Parietal lobe (tissue), 1 donor: ENCODE results near the gene NXPH3. TPM values are rescaled to one million over a fixed set of nuclear protein-coding genes. Genes with fewer than 3 reads are reported as not detected.

Experiments
- total RNA-seq: library from RNA; depleted of rRNA; stranded (reverse); fragments of >200 nt; gene quantifications from one replicate; pipeline ENCODE4 v1.2.3, GENCODE V29; 2014

Gene NXPH3
- total RNA-seq = 22.2 TPM

DNA sequence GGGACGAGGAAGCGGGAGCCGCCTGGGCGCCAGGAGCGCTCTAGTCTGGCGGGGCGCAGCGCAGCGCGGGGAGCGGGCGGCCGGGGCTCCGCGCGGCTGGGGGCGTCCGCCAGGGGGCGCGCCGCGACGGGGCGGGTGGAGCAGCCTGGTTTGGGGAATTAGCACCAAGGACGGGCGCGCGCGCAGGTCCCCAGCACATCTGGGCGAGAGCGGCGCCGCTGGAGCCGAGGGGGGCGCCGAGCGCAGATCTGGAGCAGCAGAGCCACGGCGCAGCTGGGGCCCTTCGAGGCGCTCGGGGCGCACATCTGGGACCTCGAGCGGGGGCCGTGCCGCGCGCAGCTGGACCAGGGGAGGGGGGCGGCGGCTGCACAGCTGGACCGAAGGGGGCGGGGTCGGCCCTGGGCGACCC is at the start of gene NXPH3:
NXPH3 (plus strand) TSS at position 193 of the 409 bp plus-strand sequence. CDS start 349 bp downstream, outside the sequence.

Other genes with a start within 250 kb of the NXPH3 start
- gene ZNF652, start 213.6 kb upstream of the NXPH3 start, total RNA-seq = 41.0 TPM
- 39.8 TPM for gene PHB1, start 161.0 kb upstream of the NXPH3 start, total RNA-seq
- 1.6 TPM for gene NGFR, start 80.6 kb upstream of the NXPH3 start, total RNA-seq
- gene SPOP, start 102.2 kb downstream of the NXPH3 start, total RNA-seq = 141 TPM
- gene SLC35B1, start 132.1 kb downstream of the NXPH3 start, total RNA-seq = 37.6 TPM
- 3.1 TPM for gene FAM117A, start 188.3 kb downstream of the NXPH3 start, total RNA-seq
- 72.0 TPM for gene KAT7, start 212.8 kb downstream of the NXPH3 start, total RNA-seq